ENCODE data around the gene MED12L. TPM values are rescaled to one million over a fixed set of nuclear protein-coding genes. Genes with fewer than 3 reads are reported as not detected.

MED12L gene
- total and polyA plus RNA-seq, 7 donors, result 0.01 to 2.6 (median 0.17) TPM

GRCh38 chr3:151439652-151440125 lies 354.2 kb downstream of the MED12L start:
- TF ChIP-seq CTCF (IDR thresholded peaks at IDR 0.05), result peak; percentile 85

GRCh38 chr3:151440940-151441339 lies 355.5 kb downstream of the MED12L start:
- Histone ChIP-seq H3K4me1 (no peaks in the 10 kb centered on the region), H3K36me3 (ENCODE audit: insufficient read depth in 1 of 2, low read depth in 1 of 2) (no peaks in the 10 kb centered on the region), H3K27ac (no peak overlapping the region), H3K27me3 (ENCODE audit: insufficient read depth in 3 of 3, low read length in 2 of 3) (no peaks in the 10 kb centered on the region), H3K9me3 (no peaks in the 10 kb centered on the region), H3K4me3 (no peak overlapping the region)
- DNase-seq (no peak), ATAC-seq (no peak)
- 92 to 96% (median 94%) methylated on average over 1 of the region's 1 CpG for WGBS, 3 donors
- intact Hi-C loops (cut with DNase I), result no loop called here
- TF ChIP-seq CTCF (IDR thresholded peaks at IDR 0.05), result no peak

More at GRCh38 chr3:151439652-151440125, 354.2 kb downstream of the MED12L start:
- peak in 3 of 4 donors; percentile 55 to 72 (median 65) for ATAC-seq
- H3K27ac ChIP-seq, result no peak overlapping the region
- no peak for DNase-seq
- intact Hi-C loops (cut with DNase I), result loop anchor here (2.0 to 10.0 kb wide), 5 partner anchors 223 to 478 kb away; no protein-coding TSS in a partner anchor
- H3K27me3 ChIP-seq (ENCODE audit: insufficient read depth in 3 of 3, low read length in 2 of 3), result no peaks in the 10 kb centered on the region
- H3K4me3 ChIP-seq, result no peak overlapping the region
- 28 to 43% (median 34%) methylated on average over 3 of the region's 3 CpGs for WGBS, 3 donors
- H3K4me1 ChIP-seq, result no peaks in the 10 kb centered on the region
- no peaks in the 10 kb centered on the region for H3K36me3 ChIP-seq (ENCODE audit: insufficient read depth in 1 of 2, low read depth in 1 of 2)
- no peaks in the 10 kb centered on the region for H3K9me3 ChIP-seq

- ATAC-seq (no peak), DNase-seq (no peak)
- Histone ChIP-seq H3K9me3 (no peaks in the 10 kb centered on the region), H3K27ac (no peak overlapping the region), H3K4me1 (no peaks in the 10 kb centered on the region), H3K36me3 (ENCODE audit: insufficient read depth in 1 of 2, low read depth in 1 of 2) (no peaks in the 10 kb centered on the region), H3K4me3 (no peak overlapping the region), H3K27me3 (ENCODE audit: insufficient read depth in 3 of 3, low read length in 2 of 3) (no peaks in the 10 kb centered on the region)
- WGBS, 3 donors, result 73 to 81% (median 77%) methylated on average over 7 of the region's 7 CpGs
- intact Hi-C loops (cut with DNase I), result no loop called here
- TF ChIP-seq CTCF (IDR thresholded peaks at IDR 0.05), result no peak
These were observed 358.1 kb downstream of the MED12L start for GRCh38 chr3:151443583-151443982.

- H3K36me3 ChIP-seq (ENCODE audit: insufficient read depth in 1 of 2, low read depth in 1 of 2), result no peaks in the 10 kb centered on the region
- 67 to 80% (median 72%) methylated on average over 5 of the region's 5 CpGs for WGBS, 3 donors
- intact Hi-C loops (cut with DNase I), result no loop called here
- H3K27ac ChIP-seq, result no peak overlapping the region
- no peak overlapping the region for H3K4me3 ChIP-seq
- H3K4me1 ChIP-seq, result no peaks in the 10 kb centered on the region
- DNase-seq (no peak), ATAC-seq (no peak)
- H3K9me3 ChIP-seq, result no peaks in the 10 kb centered on the region
- no peak for TF ChIP-seq CTCF (IDR thresholded peaks at IDR 0.05)
- no peaks in the 10 kb centered on the region for H3K27me3 ChIP-seq (ENCODE audit: insufficient read depth in 3 of 3, low read length in 2 of 3)
These were observed 360.0 kb downstream of the MED12L start for GRCh38 chr3:151445273-151446001.

- DNase-seq, result no peak
- intact Hi-C loops (cut with DNase I), result no loop called here
- TF ChIP-seq CTCF (IDR thresholded peaks at IDR 0.05), result no peak
- Histone ChIP-seq H3K9me3 (no peaks in the 10 kb centered on the region), H3K4me1 (no peaks in the 10 kb centered on the region), H3K4me3 (no peak overlapping the region), H3K27ac (no peak overlapping the region), H3K36me3 (ENCODE audit: insufficient read depth in 1 of 2, low read depth in 1 of 2) (no peaks in the 10 kb centered on the region), H3K27me3 (ENCODE audit: insufficient read depth in 3 of 3, low read length in 2 of 3) (no peaks in the 10 kb centered on the region)
- 51 to 62% (median 59%) methylated on average over 3 of the region's 3 CpGs for WGBS, 3 donors
- no peak for ATAC-seq
These were observed 360.5 kb downstream of the MED12L start for GRCh38 chr3:151446002-151446340.
